Fibroblast of mammary gland (primary cell): Measurements from ENCODE around the gene CCDC78.
A peak's percentile ranks its signal among the peaks of the same experiment; 100 is the strongest.

Experiments
- DNase-seq: peaks from one replicate; pipeline ENCODE4 v3.0.0-alpha.2; 2010; ENCODE audit warnings: low read depth
- H3K4me3 ChIP-seq: 2 replicates; pipeline ENCODE4 v1.5.1; 2011; ENCODE audit warnings: low read depth, mild to moderate bottlenecking, low read length, moderate library complexity; ENCODE audit not compliant: control insufficient read depth
- TF ChIP-seq, protein P1 (sequence below): conservative IDR thresholded peaks from 2 replicates; pipeline ENCODE4 v1.5.1; 2011; ENCODE audit warnings: low read depth, low read length, inconsistent platforms; ENCODE audit not compliant: control insufficient read depth, insufficient read depth

The CCDC78 gene

DNA sequence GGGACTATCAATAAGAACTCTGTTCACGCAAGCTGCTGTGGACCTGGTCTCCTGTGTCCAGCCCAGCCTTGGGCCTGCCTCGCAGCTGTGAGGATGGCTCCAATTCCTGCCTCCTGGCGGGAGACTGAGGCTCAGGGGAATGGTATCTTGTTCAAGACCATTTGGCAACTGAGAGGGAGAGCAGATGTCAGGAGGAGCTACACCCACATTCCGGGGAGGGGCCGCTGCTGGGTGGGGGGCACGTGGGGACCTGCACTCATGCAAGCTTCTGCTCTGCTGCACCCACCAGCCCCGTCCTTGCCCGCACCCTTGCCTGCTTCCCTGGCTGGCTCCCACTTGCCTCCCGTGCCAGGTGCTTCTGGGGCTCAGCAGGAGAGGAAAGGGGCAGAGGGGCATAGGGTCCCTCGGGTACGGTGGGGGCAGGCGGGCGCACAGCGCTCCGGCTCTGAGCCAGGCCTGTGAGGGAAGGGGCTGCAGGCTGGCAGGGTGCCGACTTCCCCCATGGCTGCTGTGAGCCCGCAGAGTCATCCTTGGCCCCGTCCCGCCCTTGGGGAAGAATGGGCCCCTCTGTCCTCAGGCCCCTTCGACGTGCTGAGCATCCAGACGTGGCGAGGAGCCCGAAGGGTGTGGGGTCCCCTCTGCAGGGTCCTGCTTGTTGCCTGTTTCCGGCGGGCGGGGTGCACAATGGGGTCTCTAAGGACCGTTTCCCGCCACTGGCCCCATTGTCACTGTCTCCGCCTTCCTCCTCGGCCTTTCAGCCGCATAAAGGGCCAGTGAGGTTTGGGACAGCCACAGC is 8.6 kb downstream of the CCDC78 start:
- no peak overlapping the region for H3K4me3 ChIP-seq
- TF ChIP-seq, protein P1, sequence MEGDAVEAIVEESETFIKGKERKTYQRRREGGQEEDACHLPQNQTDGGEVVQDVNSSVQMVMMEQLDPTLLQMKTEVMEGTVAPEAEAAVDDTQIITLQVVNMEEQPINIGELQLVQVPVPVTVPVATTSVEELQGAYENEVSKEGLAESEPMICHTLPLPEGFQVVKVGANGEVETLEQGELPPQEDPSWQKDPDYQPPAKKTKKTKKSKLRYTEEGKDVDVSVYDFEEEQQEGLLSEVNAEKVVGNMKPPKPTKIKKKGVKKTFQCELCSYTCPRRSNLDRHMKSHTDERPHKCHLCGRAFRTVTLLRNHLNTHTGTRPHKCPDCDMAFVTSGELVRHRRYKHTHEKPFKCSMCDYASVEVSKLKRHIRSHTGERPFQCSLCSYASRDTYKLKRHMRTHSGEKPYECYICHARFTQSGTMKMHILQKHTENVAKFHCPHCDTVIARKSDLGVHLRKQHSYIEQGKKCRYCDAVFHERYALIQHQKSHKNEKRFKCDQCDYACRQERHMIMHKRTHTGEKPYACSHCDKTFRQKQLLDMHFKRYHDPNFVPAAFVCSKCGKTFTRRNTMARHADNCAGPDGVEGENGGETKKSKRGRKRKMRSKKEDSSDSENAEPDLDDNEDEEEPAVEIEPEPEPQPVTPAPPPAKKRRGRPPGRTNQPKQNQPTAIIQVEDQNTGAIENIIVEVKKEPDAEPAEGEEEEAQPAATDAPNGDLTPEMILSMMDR = no peak
- DNase-seq = no peak

DNA sequence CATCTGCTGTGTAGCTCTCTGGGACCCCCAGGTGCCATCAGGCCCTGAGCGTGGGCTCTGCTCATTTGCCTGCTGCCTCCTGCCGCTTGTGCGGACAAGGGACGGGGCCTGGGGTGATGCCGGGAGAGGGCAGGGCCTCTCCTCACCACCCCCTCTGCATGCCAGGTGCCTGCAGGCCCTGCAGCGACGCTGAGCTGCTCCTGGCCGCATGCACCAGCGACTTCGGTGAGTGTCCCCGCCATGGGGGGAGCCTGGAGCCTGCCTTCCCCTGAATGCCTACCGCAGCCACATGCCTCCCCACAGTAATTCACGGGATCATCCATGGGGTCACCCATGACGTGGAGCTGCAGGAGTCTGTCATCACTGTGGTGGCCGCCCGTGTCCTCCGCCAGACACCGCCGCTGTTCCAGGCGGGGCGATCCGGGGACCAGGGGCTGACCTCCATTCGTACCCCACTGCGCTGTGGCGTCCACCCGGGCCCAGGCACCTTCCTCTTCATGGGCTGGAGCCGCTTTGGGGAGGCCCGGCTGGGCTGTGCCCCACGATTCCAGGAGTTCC is 9.4 kb downstream of the CCDC78 start:
- no peak for DNase-seq
- TF ChIP-seq, protein P1 = no peak
- H3K4me3 ChIP-seq = no peak overlapping the region

DNA sequence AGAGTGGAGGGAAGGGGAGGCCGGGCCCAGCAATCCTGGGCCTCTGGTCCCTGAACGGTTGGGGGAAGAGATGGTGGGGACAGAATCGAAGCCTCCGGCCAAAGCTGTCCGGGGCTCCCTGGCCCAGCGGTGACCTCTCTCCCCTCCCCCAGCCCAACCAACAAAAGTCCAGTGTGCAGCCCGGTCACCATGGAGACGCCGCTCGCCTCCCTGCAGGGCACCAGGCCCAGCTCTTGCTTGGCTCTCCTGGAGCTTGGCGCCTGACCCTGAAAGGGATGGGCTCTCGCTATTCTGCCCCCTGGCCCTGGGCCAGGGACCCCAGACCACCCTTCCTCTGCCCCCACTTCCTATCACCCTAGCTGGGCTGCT is 10.1 kb downstream of the CCDC78 start:
- peak overlapping the region; percentile 49 for H3K4me3 ChIP-seq
- TF ChIP-seq, protein P1 = no peak
- peak; percentile 48 for DNase-seq

DNA sequence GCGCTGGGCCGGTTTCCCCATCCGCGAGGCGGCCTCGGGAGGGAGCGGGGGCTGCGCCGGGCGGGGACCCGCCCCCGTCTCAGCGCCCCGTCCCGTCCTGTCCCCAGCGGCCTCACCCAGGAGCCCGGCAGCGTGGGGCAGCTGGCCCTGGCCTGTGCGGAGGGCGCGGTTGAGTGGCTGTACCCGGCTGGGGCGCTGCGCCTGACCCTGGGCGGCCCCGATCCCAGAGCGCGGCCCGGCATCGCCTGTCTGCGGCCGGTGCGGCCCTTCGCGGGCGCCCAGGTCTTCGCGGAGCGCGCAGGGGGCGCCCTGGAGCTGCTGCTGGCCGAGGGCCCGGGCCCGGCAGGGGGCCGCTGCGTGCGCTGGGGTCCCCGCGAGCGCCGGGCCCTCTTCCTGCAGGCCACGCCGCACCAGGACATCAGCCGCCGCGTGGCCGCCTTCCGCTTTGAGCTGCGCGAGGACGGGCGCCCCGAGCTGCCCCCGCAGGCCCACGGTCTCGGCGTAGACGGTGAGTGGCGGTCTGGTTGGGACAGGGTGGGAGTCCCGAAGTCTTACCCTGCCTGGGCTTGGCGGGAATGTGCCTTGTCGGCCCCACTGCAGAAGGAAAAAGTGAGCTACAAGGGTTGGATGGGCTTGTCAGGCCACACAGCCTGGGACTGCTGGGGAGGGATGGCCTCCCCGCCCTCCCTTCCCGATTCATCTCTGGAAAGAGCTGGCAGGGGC is 10.6 kb downstream of the CCDC78 start:
- peak overlapping the region; percentile 49 for H3K4me3 ChIP-seq
- DNase-seq = peak; percentile 20
- TF ChIP-seq, protein P1 = no peak

DNA sequence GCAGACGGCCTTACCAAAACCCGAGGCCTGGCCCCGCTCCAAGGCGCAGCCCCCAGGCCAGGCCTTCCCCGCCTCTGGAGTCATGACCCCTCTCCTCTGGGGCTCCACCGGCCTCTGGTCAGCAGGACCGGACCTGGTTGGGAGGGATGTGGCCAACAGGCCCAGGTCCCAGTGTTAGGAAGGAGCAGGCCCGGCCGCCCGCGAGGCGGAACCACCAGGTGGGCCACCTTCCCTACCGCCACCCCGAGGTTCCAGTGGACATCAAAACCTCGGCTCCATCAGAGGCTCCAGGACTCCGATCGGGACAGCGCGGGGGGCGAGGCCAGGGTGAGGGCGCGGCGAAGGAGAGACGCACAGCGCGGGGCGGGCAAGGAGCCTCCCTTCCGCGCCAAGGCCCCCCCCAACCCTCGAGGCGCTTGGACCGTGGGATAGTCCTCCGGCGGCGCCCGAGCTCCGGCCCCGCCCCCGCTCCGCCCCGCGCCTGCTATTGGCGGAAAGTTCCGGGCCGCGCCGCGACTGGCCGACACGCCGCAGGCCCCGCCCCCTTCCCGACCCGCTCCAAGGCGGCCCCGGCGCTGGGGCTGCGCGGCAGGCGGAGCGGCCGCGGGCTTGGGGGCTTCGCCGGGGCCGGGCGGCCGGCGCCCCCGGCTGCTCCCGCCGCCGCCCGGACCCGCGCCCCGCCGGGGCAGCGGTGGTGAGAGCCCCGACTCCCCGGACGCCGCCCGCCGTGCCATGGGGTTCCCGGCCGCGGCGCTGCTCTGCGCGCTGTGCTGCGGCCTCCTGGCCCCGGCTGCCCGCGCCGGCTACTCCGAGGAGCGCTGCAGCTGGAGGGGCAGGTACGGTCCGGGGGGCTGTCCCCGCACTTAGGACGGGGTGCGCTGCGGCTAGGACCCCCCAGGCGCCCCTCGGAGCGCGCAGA is 11.4 kb downstream of the CCDC78 start, which contains the start of gene METRN:
Gene METRN, plus strand, starts transcription at position 561 of the 919 bp plus-strand sequence. Its CDS starts 172 bp downstream, at position 733.
- peak; percentile 76 for DNase-seq
- TF ChIP-seq, protein P1 = no peak
- peak within 1 kb of the TSS; percentile 49 for H3K4me3 ChIP-seq

DNA sequence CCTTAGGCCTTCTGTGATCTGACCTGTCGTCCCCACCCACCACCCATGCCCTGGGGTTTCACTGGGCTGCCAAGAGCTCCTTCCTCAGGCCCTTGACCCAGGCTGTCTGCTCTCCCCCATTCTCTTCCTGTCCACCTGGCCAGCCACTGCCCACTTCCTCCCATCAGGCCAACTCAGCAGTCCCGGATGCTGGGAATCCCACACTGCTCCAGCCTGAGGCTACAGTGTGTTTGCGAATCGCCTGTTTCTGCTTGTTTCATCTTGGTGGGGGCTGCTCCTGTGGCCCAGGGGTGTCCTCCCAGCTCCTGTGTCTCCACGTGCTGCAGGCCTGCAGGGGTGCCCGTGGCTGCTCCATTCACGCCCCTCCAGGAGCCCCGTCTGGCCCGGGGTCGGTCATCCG is 12.2 kb downstream of the CCDC78 start:
- TF ChIP-seq, protein P1 = no peak
- no peak overlapping the region for H3K4me3 ChIP-seq
- no peak for DNase-seq
